ENCODE results near the gene TRIM39. TPM values are rescaled to one million over a fixed set of nuclear protein-coding genes. Genes with fewer than 3 reads are reported as not detected.

Gene TRIM39
- total RNA-seq, 4 donors from 2014 or later = 7.6 to 19.1 (median 10.8) TPM

GRCh38 chr6:30317913-30318589 is 8.7 kb upstream of the TRIM39 start:
- intact Hi-C loops (cut with DNase I; ENCODE audit: low total_unique reads) = no loop called here

GRCh38 chr6:30319146-30319835 is 7.4 kb upstream of the TRIM39 start:
- H3K27me3 ChIP-seq = no peaks in the 10 kb centered on the region
- intact Hi-C loops (cut with DNase I; ENCODE audit: low total_unique reads) (no loop called here), in situ Hi-C loops (cut with MboI; ENCODE audit: low pct_ligation_motif_present in 1 of 4, low pct_unique_long_range_greater_than_20kb in 1 of 4, low sequenced_read_pairs in 3 of 4) (no loop called here)
- peaks cover 0 to 52% (median 5%) of the 10 kb centered on the region in 4 donors for H3K4me1 ChIP-seq
- 90 to 100% methylated on average over 1 of the region's 1 CpG for WGBS, 2 donors (ENCODE audit: low coverage in 1 of 2)
- H3K4me3 ChIP-seq = no peak overlapping the region
- no peaks in the 10 kb centered on the region for H3K36me3 ChIP-seq
- no peak for DNase-seq
- H3K9me3 ChIP-seq = no peaks in the 10 kb centered on the region
- no peak for TF ChIP-seq POLR2AphosphoS5 (IDR thresholded peaks at IDR 0.05)
- no peak for TF ChIP-seq EP300 (IDR thresholded peaks at IDR 0.05; ENCODE audit: low read depth)
- TF ChIP-seq CTCF (IDR thresholded peaks at IDR 0.05) = no peak
- no peak for TF ChIP-seq POLR2A (IDR thresholded peaks at IDR 0.05)
- H3K27ac ChIP-seq = no peak overlapping the region

More at GRCh38 chr6:30317913-30318589, 8.7 kb upstream of the TRIM39 start:
- DNase-seq = no peak
- Histone ChIP-seq H3K36me3 (peaks cover 0 to 8% (median 3%) of the 10 kb centered on the region in 4 donors), H3K4me1 (peaks cover 0 to 42% (median 2%) of the 10 kb centered on the region in 4 donors), H3K27me3 (no peaks in the 10 kb centered on the region), H3K4me3 (no peak overlapping the region), H3K9me3 (no peaks in the 10 kb centered on the region), H3K27ac (peak overlapping the region in 3 of 4 donors; percentile 14 to 46 (median 18))
- in situ Hi-C loops (cut with MboI; ENCODE audit: low pct_ligation_motif_present in 1 of 4, low pct_unique_long_range_greater_than_20kb in 1 of 4, low sequenced_read_pairs in 3 of 4) = no loop called here
- TF ChIP-seq POLR2A (IDR thresholded peaks at IDR 0.05) (no peak), CTCF (IDR thresholded peaks at IDR 0.05) (no peak), EP300 (IDR thresholded peaks at IDR 0.05; ENCODE audit: low read depth) (no peak), POLR2AphosphoS5 (IDR thresholded peaks at IDR 0.05) (no peak)
- 25 to 40% methylated on average over 4 to 6 of the region's 6 CpGs for WGBS, 2 donors (ENCODE audit: low coverage in 1 of 2)

GRCh38 chr6:30321692-30322388 is 4.9 kb upstream of the TRIM39 start:
- TF ChIP-seq POLR2AphosphoS5 (IDR thresholded peaks at IDR 0.05) (no peak), POLR2A (IDR thresholded peaks at IDR 0.05) (no peak), CTCF (IDR thresholded peaks at IDR 0.05) (no peak), EP300 (IDR thresholded peaks at IDR 0.05; ENCODE audit: low read depth) (no peak)
- Histone ChIP-seq H3K4me1 (peaks cover 9 to 65% (median 16%) of the 10 kb centered on the region in 4 donors), H3K9me3 (no peaks in the 10 kb centered on the region), H3K27ac (no peak overlapping the region), H3K36me3 (no peaks in the 10 kb centered on the region), H3K4me3 (no peak overlapping the region), H3K27me3 (no peaks in the 10 kb centered on the region)
- 88 to 91% methylated on average over 3 to 6 of the region's 6 CpGs for WGBS, 2 donors (ENCODE audit: low coverage in 1 of 2)
- intact Hi-C loops (cut with DNase I; ENCODE audit: low total_unique reads) (no loop called here), in situ Hi-C loops (cut with MboI; ENCODE audit: low pct_ligation_motif_present in 1 of 4, low pct_unique_long_range_greater_than_20kb in 1 of 4, low sequenced_read_pairs in 3 of 4) (no loop called here)
- no peak for DNase-seq

All from transverse colon (tissue), 4 donors.